Measurements from ENCODE around the gene EIF2S1.

Gene EIF2S1

DNA sequence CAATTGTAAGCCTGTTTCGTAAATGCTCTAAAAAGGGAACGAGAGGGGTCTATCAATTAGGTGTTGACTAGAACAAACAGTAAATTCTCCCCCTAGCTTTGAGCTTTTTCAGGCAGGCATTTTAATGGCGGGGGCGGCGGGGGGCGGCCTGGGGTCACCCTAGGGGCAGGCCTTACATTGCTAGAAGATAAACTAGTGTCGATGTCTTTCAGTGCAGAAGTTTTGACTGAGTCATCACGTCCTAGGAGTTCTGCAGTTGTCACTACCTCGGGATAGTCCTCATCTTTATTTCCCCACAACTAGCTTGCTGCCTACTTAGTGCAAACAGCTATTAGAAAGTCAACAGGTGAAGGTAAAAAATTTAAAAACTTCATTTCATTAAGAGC lies 2.2 kb upstream of the EIF2S1 start:
- H3K27me3 Mint-ChIP-seq = no peaks in the 10 kb centered on the region
- peaks cover 32% of the 10 kb centered on the region for H3K4me1 Mint-ChIP-seq
- H3K36me3 Mint-ChIP-seq = peaks cover 2% of the 10 kb centered on the region
- no peak overlapping the region for H3K4me3 Mint-ChIP-seq
- no peak overlapping the region for H3K27ac Mint-ChIP-seq
- ATAC-seq (ENCODE audit: low read depth) (no peak), DNase-seq (ENCODE audit: low spot score in 2 of 2) (no peak)
- no peaks in the 10 kb centered on the region for H3K9me3 Mint-ChIP-seq

GRCh38 chr14:67358924-67359774 lies 979 bp upstream of the EIF2S1 start:
- Mint-ChIP-seq H3K4me1 (peaks cover 35% of the 10 kb centered on the region), H3K27ac (peak overlapping the region; percentile 96), H3K4me3 (peak overlapping the region; percentile 93), H3K27me3 (no peaks in the 10 kb centered on the region), H3K36me3 (peaks cover 1% of the 10 kb centered on the region), H3K9me3 (no peaks in the 10 kb centered on the region)
- DNase-seq (ENCODE audit: low spot score in 2 of 2) (peak in 1 of 2 donors; percentile 12), ATAC-seq (ENCODE audit: low read depth) (no peak)

DNA sequence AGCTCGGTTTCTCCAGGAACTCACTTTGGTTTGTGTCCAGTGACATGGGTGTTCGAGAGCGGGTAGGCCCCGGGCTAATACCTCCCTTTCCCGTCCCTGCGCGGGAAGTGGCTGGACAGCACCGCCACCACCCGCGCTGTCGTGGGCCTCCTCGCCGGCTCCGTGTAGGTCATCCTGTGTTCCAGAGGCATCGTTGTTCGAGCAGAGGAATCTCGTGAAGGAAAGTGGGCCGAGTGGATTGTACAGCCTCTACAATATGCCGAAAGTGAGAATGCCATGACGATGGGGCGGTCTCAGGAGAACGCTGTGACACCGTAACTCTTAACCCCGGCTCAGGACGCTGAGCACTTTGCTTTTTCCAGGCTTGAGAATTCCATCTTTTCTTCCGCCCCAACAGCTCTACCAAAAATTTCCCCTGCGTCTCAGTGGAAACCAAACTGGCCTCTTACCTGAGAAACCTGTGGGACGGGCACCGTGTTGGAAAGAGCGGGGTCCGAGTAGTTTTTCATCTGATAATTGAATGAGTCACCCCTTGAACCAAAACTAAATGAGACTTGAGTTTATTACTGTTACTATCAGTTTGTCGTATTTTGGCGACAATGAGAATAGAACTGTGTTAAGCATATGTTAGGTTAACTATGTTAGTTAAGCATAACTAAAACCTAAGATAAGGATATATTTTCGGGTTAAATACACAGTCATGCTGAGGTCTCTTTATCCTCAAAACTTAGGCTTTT lies 510 bp downstream of the EIF2S1 start:
- H3K9me3 Mint-ChIP-seq = no peaks in the 10 kb centered on the region
- no peak for DNase-seq (ENCODE audit: low spot score in 2 of 2)
- peak overlapping the region; percentile 93 for H3K4me3 Mint-ChIP-seq
- peaks cover 38% of the 10 kb centered on the region for H3K4me1 Mint-ChIP-seq
- no peaks in the 10 kb centered on the region for H3K27me3 Mint-ChIP-seq
- no peak for ATAC-seq (ENCODE audit: low read depth)
- peak overlapping the region; percentile 96 for H3K27ac Mint-ChIP-seq
- peaks cover 8% of the 10 kb centered on the region for H3K36me3 Mint-ChIP-seq

DNA sequence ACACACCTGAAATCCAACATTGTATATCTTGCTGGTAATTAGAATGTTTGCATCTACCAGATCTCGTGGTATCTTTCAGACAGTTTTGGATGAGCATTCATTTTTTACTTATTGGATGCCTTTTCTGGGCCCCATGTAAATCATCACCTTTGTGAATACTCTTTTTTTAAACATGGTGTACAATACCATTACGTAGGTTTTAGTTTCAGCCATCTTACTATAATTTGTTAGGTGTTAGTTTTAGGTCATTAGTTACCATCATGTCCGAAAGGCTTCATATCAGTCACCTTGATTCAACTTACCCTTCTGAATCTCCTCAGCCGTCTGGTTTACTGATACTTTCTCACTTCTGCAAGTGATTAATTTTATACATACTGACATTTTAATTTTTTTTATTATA lies 5.3 kb downstream of the EIF2S1 start:
- H3K36me3 Mint-ChIP-seq = peaks cover 17% of the 10 kb centered on the region
- peaks cover 28% of the 10 kb centered on the region for H3K4me1 Mint-ChIP-seq
- no peak overlapping the region for H3K4me3 Mint-ChIP-seq
- no peaks in the 10 kb centered on the region for H3K27me3 Mint-ChIP-seq
- no peaks in the 10 kb centered on the region for H3K9me3 Mint-ChIP-seq
- DNase-seq (ENCODE audit: low spot score in 2 of 2) = no peak
- no peak for ATAC-seq (ENCODE audit: low read depth)
- H3K27ac Mint-ChIP-seq = no peak overlapping the region

DNA sequence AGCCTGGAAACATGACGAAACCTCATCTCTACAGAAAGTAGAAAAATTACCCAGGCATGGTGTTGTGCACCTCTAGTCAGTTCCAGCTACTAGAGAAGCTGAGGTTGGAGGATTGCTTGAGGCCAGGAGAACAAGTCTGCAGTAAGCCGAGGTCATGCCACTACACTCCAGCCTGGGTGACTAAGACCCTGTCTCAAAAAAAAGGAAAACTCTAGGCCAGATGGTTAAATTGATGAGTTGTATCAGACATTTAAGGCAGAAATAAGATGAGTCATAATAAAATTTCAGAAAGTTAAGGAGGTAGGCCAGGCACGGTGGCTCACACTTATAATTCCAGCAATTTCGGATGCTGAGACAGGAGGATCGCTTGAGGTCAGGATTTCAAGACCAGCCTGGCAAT lies 10.7 kb downstream of the EIF2S1 start:
- no peak for DNase-seq (ENCODE audit: low spot score in 2 of 2)
- Mint-ChIP-seq H3K4me1 (peaks cover 5% of the 10 kb centered on the region), H3K36me3 (peaks cover 20% of the 10 kb centered on the region), H3K4me3 (no peak overlapping the region), H3K27ac (no peak overlapping the region), H3K9me3 (no peaks in the 10 kb centered on the region), H3K27me3 (no peaks in the 10 kb centered on the region)
- no peak for ATAC-seq (ENCODE audit: low read depth)

DNA sequence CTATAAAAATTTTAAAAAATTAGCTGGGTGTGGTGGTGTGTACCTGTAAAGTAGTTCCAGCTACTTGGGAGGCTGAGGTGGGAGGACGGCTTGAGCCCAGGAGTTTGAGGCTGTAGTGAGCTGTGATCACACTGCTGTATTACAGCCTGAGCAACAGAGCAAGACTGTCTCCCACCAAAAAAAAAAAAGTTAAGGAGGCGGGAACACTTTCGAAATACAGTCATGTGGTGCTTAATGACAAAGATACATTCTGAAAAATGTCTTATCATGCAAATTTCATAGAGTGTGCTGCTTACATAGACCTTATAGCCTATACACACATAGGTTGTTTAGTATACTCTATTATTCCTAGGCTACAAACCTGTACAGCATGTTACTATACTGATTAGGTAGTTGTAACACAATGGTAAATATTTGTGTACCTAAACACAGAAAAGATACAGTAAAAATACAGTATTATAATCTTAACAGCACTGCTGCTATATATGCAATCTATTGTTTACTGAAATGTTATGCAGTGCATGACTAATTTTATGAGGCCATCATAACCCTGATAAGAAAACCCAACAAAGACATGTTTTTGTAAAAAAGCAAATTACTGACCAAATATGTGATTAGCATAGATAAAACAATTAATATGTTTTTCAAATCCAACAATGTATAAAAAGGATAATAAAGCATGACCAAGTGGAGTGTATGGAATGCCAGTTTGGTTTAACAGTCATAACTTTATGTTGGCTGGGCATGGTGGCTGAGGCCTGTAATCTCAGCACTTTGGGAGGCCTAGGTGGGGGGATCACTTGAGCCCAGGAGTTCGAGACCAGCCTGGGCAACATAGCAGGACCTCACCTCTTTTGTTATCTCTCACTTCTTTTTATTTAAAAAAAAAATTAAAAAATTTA lies 11.4 kb downstream of the EIF2S1 start:
- H3K36me3 Mint-ChIP-seq = peaks cover 23% of the 10 kb centered on the region
- H3K9me3 Mint-ChIP-seq = no peaks in the 10 kb centered on the region
- no peak overlapping the region for H3K4me3 Mint-ChIP-seq
- H3K4me1 Mint-ChIP-seq = peaks cover 5% of the 10 kb centered on the region
- ATAC-seq (ENCODE audit: low read depth) (no peak), DNase-seq (ENCODE audit: low spot score in 2 of 2) (no peak)
- no peaks in the 10 kb centered on the region for H3K27me3 Mint-ChIP-seq
- H3K27ac Mint-ChIP-seq = no peak overlapping the region

DNA sequence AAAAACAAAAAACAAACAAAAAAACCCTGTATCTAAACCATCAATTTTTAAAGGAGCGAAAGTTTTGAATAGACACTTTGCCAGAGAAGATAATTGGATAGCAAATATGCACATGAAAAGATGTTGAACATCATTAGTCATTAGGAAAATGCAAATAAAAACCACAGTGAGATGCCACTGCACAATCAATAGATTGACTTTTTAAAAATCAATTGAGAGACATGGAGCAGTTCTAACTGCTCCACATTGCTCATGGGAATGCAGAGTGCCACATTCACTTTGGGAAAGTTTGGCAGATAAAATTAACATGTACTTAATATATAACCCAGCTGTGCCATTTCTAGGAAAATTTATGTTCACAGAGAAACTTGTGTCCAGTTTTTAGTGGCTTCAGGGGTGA lies 12.7 kb downstream of the EIF2S1 start:
- Mint-ChIP-seq H3K4me3 (no peak overlapping the region), H3K9me3 (no peaks in the 10 kb centered on the region), H3K27me3 (no peaks in the 10 kb centered on the region), H3K4me1 (peaks cover 7% of the 10 kb centered on the region), H3K36me3 (peaks cover 28% of the 10 kb centered on the region), H3K27ac (no peak overlapping the region)
- no peak for DNase-seq (ENCODE audit: low spot score in 2 of 2)
- ATAC-seq (ENCODE audit: low read depth) = no peak

DNA sequence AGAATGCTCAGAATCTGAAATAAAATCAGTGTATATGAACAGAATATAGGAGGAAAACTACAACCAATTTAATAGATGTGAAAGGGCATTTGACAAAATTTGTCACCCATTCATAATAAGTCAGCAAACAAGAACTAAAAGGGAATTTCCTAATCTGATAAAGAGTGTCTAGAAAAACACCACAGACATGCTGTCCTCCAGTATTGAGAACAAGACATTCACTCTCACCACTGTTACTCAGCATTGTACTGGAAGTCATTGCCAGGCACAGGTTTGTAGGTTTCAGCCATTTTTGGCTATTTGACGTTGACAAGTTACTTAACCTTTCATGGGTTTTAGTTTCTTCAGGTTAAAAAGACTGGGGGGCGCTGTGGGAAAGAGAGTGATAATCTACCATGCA lies 13.2 kb downstream of the EIF2S1 start:
- no peak for ATAC-seq (ENCODE audit: low read depth)
- no peaks in the 10 kb centered on the region for H3K27me3 Mint-ChIP-seq
- H3K27ac Mint-ChIP-seq = no peak overlapping the region
- H3K4me1 Mint-ChIP-seq = peaks cover 6% of the 10 kb centered on the region
- no peaks in the 10 kb centered on the region for H3K9me3 Mint-ChIP-seq
- H3K4me3 Mint-ChIP-seq = no peak overlapping the region
- peaks cover 28% of the 10 kb centered on the region for H3K36me3 Mint-ChIP-seq
- no peak for DNase-seq (ENCODE audit: low spot score in 2 of 2)

- Mint-ChIP-seq H3K27me3 (no peaks in the 10 kb centered on the region), H3K9me3 (no peaks in the 10 kb centered on the region), H3K4me1 (peaks cover 6% of the 10 kb centered on the region), H3K4me3 (no peak overlapping the region), H3K36me3 (peaks cover 36% of the 10 kb centered on the region), H3K27ac (no peak overlapping the region)
- ATAC-seq (ENCODE audit: low read depth) = no peak
- no peak for DNase-seq (ENCODE audit: low spot score in 2 of 2)
Observed at GRCh38 chr14:67377916-67378315, 17.8 kb downstream of the EIF2S1 start.

DNA sequence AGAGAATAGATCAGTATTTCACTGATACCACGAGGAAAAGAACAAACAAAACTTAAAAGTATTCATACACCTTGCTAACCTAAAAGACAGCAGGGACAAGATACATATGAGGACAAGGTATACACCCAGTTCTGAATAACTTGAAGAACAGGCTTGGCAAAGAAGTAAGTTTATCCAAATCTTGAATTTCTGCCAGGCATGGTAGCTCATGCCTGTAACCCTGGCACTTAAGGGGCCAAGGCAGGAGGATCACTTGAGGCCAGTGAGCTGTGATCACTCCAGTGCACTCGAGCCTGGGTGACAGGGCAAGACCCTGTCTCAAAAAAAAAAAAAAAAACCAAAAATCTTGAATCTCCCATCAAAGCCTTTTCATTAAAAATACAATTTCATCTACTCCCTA lies 25.0 kb downstream of the EIF2S1 start:
- no peak overlapping the region for H3K4me3 Mint-ChIP-seq
- no peaks in the 10 kb centered on the region for H3K4me1 Mint-ChIP-seq
- ATAC-seq (ENCODE audit: low read depth) (no peak), DNase-seq (ENCODE audit: low spot score in 2 of 2) (no peak)
- no peak overlapping the region for H3K27ac Mint-ChIP-seq
- H3K9me3 Mint-ChIP-seq = no peaks in the 10 kb centered on the region
- H3K27me3 Mint-ChIP-seq = no peaks in the 10 kb centered on the region
- peaks cover 22% of the 10 kb centered on the region for H3K36me3 Mint-ChIP-seq

GRCh38 chr14:67385618-67386017 lies 25.5 kb downstream of the EIF2S1 start:
- peaks cover 22% of the 10 kb centered on the region for H3K36me3 Mint-ChIP-seq
- ATAC-seq (ENCODE audit: low read depth) (no peak), DNase-seq (ENCODE audit: low spot score in 2 of 2) (no peak)
- H3K9me3 Mint-ChIP-seq = no peaks in the 10 kb centered on the region
- H3K4me3 Mint-ChIP-seq = no peak overlapping the region
- no peaks in the 10 kb centered on the region for H3K4me1 Mint-ChIP-seq
- H3K27me3 Mint-ChIP-seq = no peaks in the 10 kb centered on the region
- H3K27ac Mint-ChIP-seq = no peak overlapping the region

- Mint-ChIP-seq H3K27me3 (no peaks in the 10 kb centered on the region), H3K4me1 (no peaks in the 10 kb centered on the region), H3K36me3 (peaks cover 19% of the 10 kb centered on the region), H3K9me3 (no peaks in the 10 kb centered on the region), H3K27ac (no peak overlapping the region), H3K4me3 (no peak overlapping the region)
- no peak for DNase-seq (ENCODE audit: low spot score in 2 of 2)
- ATAC-seq (ENCODE audit: low read depth) = no peak
Observed at GRCh38 chr14:67387195-67387594, 27.1 kb downstream of the EIF2S1 start.

GRCh38 chr14:67389275-67389674 lies 29.1 kb downstream of the EIF2S1 start:
- H3K27ac Mint-ChIP-seq = no peak overlapping the region
- peaks cover 10% of the 10 kb centered on the region for H3K36me3 Mint-ChIP-seq
- no peak overlapping the region for H3K4me3 Mint-ChIP-seq
- H3K9me3 Mint-ChIP-seq = no peaks in the 10 kb centered on the region
- H3K27me3 Mint-ChIP-seq = no peaks in the 10 kb centered on the region
- no peak for DNase-seq (ENCODE audit: low spot score in 2 of 2)
- H3K4me1 Mint-ChIP-seq = no peaks in the 10 kb centered on the region
- ATAC-seq (ENCODE audit: low read depth) = no peak
